ENCODE data around the gene AOPEP. TPM values are rescaled to one million over a fixed set of nuclear protein-coding genes. Genes with fewer than 3 reads are reported as not detected.

AOPEP gene
- total and polyA plus RNA-seq, 2 donors (not counting 1 experiment from before 2014, with no cell fraction given), result 66.1 to 94.1 TPM

DNA sequence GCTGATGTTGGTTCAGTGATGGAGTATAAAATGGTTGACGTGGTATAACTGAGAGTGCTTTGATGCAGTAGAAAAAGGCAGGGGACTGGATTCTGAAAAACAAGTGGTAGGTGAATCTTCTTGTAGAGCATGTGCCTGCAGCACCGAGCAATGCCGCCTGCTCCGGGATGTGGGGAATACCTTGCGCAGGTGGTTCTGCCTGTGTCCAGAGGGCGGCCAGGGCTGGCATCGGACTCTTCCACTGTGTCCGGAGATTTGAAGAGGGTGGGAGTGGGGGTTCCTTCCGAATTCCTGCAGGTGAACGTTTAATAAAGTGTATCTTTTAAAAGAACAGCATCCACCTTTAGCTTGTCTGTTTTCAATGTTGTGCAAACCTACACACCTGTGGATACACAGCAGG is 353.0 kb downstream of the AOPEP start:
- Histone ChIP-seq H3K36me3 (ENCODE audit: control insufficient read depth, insufficient read depth, low read length) (peaks cover 35% of the 10 kb centered on the region), H3K27me3 (ENCODE audit: control insufficient read depth, insufficient read depth, low read length) (no peaks in the 10 kb centered on the region), H3K79me2 (ENCODE audit: control insufficient read depth, insufficient read depth, low read length) (peaks cover 63% of the 10 kb centered on the region), H3K9ac (ENCODE audit: insufficient read depth, low read length) (no peak overlapping the region), H3K4me3 (replicated peaks in 1 of 4; ENCODE audit: control extremely low read depth in 1 of 4, insufficient read depth in 1 of 4, low read depth in 3 of 4, low read length in 4 of 4) (no peak overlapping the region), H3K9me3 (ENCODE audit: control insufficient read depth, insufficient read depth, low read depth, low read length) (no peaks in the 10 kb centered on the region), H4K20me1 (ENCODE audit: control insufficient read depth, extremely low read depth, insufficient read depth, low read length) (no peaks in the 10 kb centered on the region), H3K27ac (ENCODE audit: insufficient read depth, low read length) (no peak overlapping the region), H3K4me2 (ENCODE audit: extremely low read depth, insufficient read depth, low read length) (no peak overlapping the region), H3K4me1 (ENCODE audit: control insufficient read depth, extremely low read depth, insufficient read depth, low read length) (peaks cover 33% of the 10 kb centered on the region), H2AFZ (ENCODE audit: low read length) (no peak overlapping the region)
- no peak for DNase-seq (ENCODE audit: low read depth in 2 of 2)
- TF ChIP-seq, protein P1, sequence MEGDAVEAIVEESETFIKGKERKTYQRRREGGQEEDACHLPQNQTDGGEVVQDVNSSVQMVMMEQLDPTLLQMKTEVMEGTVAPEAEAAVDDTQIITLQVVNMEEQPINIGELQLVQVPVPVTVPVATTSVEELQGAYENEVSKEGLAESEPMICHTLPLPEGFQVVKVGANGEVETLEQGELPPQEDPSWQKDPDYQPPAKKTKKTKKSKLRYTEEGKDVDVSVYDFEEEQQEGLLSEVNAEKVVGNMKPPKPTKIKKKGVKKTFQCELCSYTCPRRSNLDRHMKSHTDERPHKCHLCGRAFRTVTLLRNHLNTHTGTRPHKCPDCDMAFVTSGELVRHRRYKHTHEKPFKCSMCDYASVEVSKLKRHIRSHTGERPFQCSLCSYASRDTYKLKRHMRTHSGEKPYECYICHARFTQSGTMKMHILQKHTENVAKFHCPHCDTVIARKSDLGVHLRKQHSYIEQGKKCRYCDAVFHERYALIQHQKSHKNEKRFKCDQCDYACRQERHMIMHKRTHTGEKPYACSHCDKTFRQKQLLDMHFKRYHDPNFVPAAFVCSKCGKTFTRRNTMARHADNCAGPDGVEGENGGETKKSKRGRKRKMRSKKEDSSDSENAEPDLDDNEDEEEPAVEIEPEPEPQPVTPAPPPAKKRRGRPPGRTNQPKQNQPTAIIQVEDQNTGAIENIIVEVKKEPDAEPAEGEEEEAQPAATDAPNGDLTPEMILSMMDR (conservative IDR thresholded peaks at IDR 0.05 in 1 of 2, IDR thresholded peaks at IDR 0.05 in 1 of 2; ENCODE audit: low read depth in 1 of 2, low read length in 2 of 2), result no peak
- no peak for TF ChIP-seq EZH2 (IDR thresholded peaks at IDR 0.05; ENCODE audit: low read length, missing control alignments)

DNA sequence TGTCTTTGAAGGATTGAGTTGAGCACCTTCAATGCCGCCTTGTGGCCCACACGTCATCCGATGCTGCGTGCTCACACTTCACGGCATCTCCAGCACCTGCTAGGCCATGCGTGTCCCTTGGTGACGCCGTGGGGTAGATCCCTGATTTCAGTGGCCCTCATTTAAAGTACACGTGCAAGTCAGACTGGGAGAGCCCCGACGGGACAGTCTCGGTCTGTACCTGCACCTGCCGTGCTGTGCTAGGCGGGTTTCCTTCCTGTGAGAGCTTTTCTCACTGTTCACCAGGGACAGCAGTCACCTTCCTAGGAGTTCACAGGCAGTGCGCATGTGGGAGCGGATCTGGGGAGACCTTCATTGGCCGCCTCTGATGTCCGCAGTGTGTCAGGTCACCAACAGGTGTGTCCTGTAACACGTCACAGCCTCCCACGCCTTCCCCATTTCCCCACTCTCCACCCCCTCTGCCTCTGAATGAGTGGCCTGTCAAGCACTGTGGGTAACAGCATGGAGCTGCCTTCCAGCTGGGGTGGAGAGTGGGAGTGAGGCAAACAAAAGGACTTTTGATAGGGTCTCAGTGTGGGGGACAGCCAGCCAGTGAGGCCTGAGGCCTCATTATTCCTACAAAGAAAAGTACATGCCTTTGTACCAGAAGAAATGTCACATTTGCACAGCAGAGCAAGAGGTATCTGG is 354.6 kb downstream of the AOPEP start:
- no peak overlapping the region for H2AFZ ChIP-seq (ENCODE audit: low read length)
- no peak for DNase-seq (ENCODE audit: low read depth in 2 of 2)
- no peak overlapping the region for H3K4me2 ChIP-seq (ENCODE audit: extremely low read depth, insufficient read depth, low read length)
- no peak overlapping the region for H3K27ac ChIP-seq (ENCODE audit: insufficient read depth, low read length)
- peaks cover 25% of the 10 kb centered on the region for H3K4me1 ChIP-seq (ENCODE audit: control insufficient read depth, extremely low read depth, insufficient read depth, low read length)
- H3K79me2 ChIP-seq (ENCODE audit: control insufficient read depth, insufficient read depth, low read length), result peaks cover 50% of the 10 kb centered on the region
- TF ChIP-seq EZH2 (IDR thresholded peaks at IDR 0.05; ENCODE audit: low read length, missing control alignments), result no peak
- TF ChIP-seq, protein P1 (conservative IDR thresholded peaks at IDR 0.05 in 1 of 2, IDR thresholded peaks at IDR 0.05 in 1 of 2; ENCODE audit: low read depth in 1 of 2, low read length in 2 of 2), result no peak
- no peaks in the 10 kb centered on the region for H4K20me1 ChIP-seq (ENCODE audit: control insufficient read depth, extremely low read depth, insufficient read depth, low read length)
- no peaks in the 10 kb centered on the region for H3K9me3 ChIP-seq (ENCODE audit: control insufficient read depth, insufficient read depth, low read depth, low read length)
- no peak overlapping the region for H3K9ac ChIP-seq (ENCODE audit: insufficient read depth, low read length)
- H3K36me3 ChIP-seq (ENCODE audit: control insufficient read depth, insufficient read depth, low read length), result peaks cover 41% of the 10 kb centered on the region
- H3K4me3 ChIP-seq (replicated peaks in 1 of 4; ENCODE audit: control extremely low read depth in 1 of 4, insufficient read depth in 1 of 4, low read depth in 3 of 4, low read length in 4 of 4), result no peak overlapping the region
- H3K27me3 ChIP-seq (ENCODE audit: control insufficient read depth, insufficient read depth, low read length), result no peaks in the 10 kb centered on the region

DNA sequence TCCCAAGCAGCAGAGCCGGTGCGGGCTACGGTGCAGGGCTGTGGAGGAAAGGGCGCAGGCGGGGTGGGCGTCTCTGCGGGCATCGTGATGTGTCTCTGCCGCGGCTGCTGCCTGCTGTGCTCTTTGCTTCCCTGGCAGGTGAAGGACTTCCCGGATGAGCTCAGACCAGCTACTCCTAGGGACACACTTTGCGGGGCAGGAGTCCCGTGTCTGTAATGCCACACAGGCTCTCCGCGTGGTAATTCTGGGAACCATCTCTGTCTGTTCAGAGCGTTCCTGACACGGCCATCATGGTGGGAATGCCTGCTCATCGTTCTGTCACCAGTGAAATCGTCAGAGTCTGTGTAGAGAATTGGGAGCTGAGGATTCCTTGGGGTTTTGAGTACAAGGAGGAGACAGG is 355.5 kb downstream of the AOPEP start:
- Histone ChIP-seq H4K20me1 (ENCODE audit: control insufficient read depth, extremely low read depth, insufficient read depth, low read length) (no peaks in the 10 kb centered on the region), H3K27me3 (ENCODE audit: control insufficient read depth, insufficient read depth, low read length) (no peaks in the 10 kb centered on the region), H3K4me3 (replicated peaks in 1 of 4; ENCODE audit: control extremely low read depth in 1 of 4, insufficient read depth in 1 of 4, low read depth in 3 of 4, low read length in 4 of 4) (no peak overlapping the region), H3K4me1 (ENCODE audit: control insufficient read depth, extremely low read depth, insufficient read depth, low read length) (peaks cover 18% of the 10 kb centered on the region), H3K9ac (ENCODE audit: insufficient read depth, low read length) (no peak overlapping the region), H3K9me3 (ENCODE audit: control insufficient read depth, insufficient read depth, low read depth, low read length) (no peaks in the 10 kb centered on the region), H3K36me3 (ENCODE audit: control insufficient read depth, insufficient read depth, low read length) (peaks cover 45% of the 10 kb centered on the region), H3K4me2 (ENCODE audit: extremely low read depth, insufficient read depth, low read length) (no peak overlapping the region), H3K79me2 (ENCODE audit: control insufficient read depth, insufficient read depth, low read length) (peaks cover 44% of the 10 kb centered on the region), H3K27ac (ENCODE audit: insufficient read depth, low read length) (no peak overlapping the region), H2AFZ (ENCODE audit: low read length) (no peak overlapping the region)
- TF ChIP-seq EZH2 (IDR thresholded peaks at IDR 0.05; ENCODE audit: low read length, missing control alignments), result no peak
- TF ChIP-seq, protein P1 (conservative IDR thresholded peaks at IDR 0.05 in 1 of 2, IDR thresholded peaks at IDR 0.05 in 1 of 2; ENCODE audit: low read depth in 1 of 2, low read length in 2 of 2), result no peak
- no peak for DNase-seq (ENCODE audit: low read depth in 2 of 2)
